ENCODE data around the gene PIGO.

DNA sequence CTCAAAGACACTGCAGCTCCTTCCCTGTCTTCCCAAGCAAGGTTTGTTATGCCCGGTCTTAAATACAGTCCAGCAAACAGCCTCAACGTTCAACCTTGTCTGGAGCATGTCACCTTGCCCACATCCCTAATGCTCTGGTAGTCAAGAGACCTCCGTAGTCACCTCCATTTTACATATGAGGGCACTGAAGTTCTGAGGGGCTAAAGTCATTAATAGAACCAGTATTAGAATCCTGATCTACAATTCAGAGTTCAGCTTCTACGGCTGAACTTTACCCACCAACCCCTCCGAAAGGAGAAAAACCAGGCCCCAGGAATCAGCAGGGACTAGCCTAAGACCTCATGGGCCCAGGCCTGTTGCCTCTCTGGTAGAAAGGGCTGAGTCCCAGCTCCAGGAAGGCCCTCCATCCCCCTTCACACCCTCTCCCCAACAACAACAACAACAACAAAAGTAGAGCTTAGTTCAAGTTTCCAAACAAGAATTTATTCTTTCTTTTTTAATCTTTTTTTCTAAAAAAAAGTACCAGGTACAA is 7.3 kb upstream of the PIGO start:
- TF ChIP-seq, protein P1, sequence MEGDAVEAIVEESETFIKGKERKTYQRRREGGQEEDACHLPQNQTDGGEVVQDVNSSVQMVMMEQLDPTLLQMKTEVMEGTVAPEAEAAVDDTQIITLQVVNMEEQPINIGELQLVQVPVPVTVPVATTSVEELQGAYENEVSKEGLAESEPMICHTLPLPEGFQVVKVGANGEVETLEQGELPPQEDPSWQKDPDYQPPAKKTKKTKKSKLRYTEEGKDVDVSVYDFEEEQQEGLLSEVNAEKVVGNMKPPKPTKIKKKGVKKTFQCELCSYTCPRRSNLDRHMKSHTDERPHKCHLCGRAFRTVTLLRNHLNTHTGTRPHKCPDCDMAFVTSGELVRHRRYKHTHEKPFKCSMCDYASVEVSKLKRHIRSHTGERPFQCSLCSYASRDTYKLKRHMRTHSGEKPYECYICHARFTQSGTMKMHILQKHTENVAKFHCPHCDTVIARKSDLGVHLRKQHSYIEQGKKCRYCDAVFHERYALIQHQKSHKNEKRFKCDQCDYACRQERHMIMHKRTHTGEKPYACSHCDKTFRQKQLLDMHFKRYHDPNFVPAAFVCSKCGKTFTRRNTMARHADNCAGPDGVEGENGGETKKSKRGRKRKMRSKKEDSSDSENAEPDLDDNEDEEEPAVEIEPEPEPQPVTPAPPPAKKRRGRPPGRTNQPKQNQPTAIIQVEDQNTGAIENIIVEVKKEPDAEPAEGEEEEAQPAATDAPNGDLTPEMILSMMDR (IDR thresholded peaks at IDR 0.05; ENCODE audit: poor library complexity): no peak
- TF ChIP-seq EZH2phosphoT487 (IDR thresholded peaks at IDR 0.05; ENCODE audit: low read depth, severe bottlenecking, unreplicated experiment): no peak
